ENCODE measurements around the gene DOCK6. TPM values are rescaled to one million over a fixed set of nuclear protein-coding genes. Genes with fewer than 3 reads are reported as not detected.

DOCK6 gene
- total and polyA plus RNA-seq, 2 of the 13 experiments (the other 11 are each of a cell fraction or from before 2014, with no cell fraction given) = 5.4 to 38.1 TPM

- TF ChIP-seq HDAC1 (CRISPR knock-in tag; IDR thresholded peaks at IDR 0.05) = peak; percentile 99
- peak; percentile 84 to 87; a peak in 3 of 4 replicates for TF ChIP-seq HMGXB4 (CRISPR knock-in tag; IDR thresholded peaks at IDR 0.05; ENCODE audit: borderline replicate concordance in 1 of 2, low read depth in 1 of 2)
- peak; percentile 96 for TF ChIP-seq HNRNPL (IDR thresholded peaks at IDR 0.05; ENCODE audit: low read depth, low read length)
- peak; percentile 90; the same call in 1 of the 2 replicates for TF ChIP-seq ZNF503 (CRISPR knock-in tag; IDR thresholded peaks at IDR 0.05)
- peak; percentile 50; the same call in 1 of the 2 replicates for TF ChIP-seq NFE2 (CRISPR knock-in tag; IDR thresholded peaks at IDR 0.05)
- 0 out of 2 replicates have a peak, but pooled peaks have one; percentile 54 for TF ChIP-seq ZNF678 (CRISPR knock-in tag; IDR thresholded peaks at IDR 0.05)
- peak; percentile 96 for TF ChIP-seq MLXIP (CRISPR knock-in tag; IDR thresholded peaks at IDR 0.05; ENCODE audit: borderline replicate concordance)
- peak; percentile 97 for TF ChIP-seq MEIS2 (CRISPR knock-in tag; IDR thresholded peaks at IDR 0.05)
- peak; percentile 94 for TF ChIP-seq HOXA3 (CRISPR knock-in tag; IDR thresholded peaks at IDR 0.05)
- peak; percentile 96 for TF ChIP-seq RCOR2 (CRISPR knock-in tag; IDR thresholded peaks at IDR 0.05)
- TF ChIP-seq ELF3 (CRISPR knock-in tag; IDR thresholded peaks at IDR 0.05) = peak; percentile 92
- TF ChIP-seq ZNF10 (CRISPR knock-in tag; IDR thresholded peaks at IDR 0.05; ENCODE audit: borderline replicate concordance, low read depth) = no peak
- TF ChIP-seq YEATS4 (CRISPR knock-in tag; IDR thresholded peaks at IDR 0.05; ENCODE audit: borderline replicate concordance) = peak; percentile 93
- TF ChIP-seq BRF2 (CRISPR knock-in tag; IDR thresholded peaks at IDR 0.05) = peak; percentile 82; the same call in 1 of the 2 replicates
- TF ChIP-seq ZNF3 (CRISPR knock-in tag; IDR thresholded peaks at IDR 0.05) = no peak
- TF ChIP-seq TSC22D2 (CRISPR knock-in tag; IDR thresholded peaks at IDR 0.05; ENCODE audit: borderline replicate concordance) = peak; percentile 89; the same call in 1 of the 2 replicates
- TF ChIP-seq KDM4B (CRISPR knock-in tag; IDR thresholded peaks at IDR 0.05) = peak; percentile 89; the same call in 1 of the 2 replicates
- TF ChIP-seq MYPOP (CRISPR knock-in tag; IDR thresholded peaks at IDR 0.05) = peak; percentile 89
- TF ChIP-seq ZBTB43 (CRISPR knock-in tag; conservative IDR thresholded peaks at IDR 0.05) = peak; percentile 95
- TF ChIP-seq KLF15 (CRISPR knock-in tag; IDR thresholded peaks at IDR 0.05; ENCODE audit: borderline replicate concordance) = no peak
Measured at GRCh38 chr19:11265785-11266236, 3.5 kb upstream of the DOCK6 start (continued).

All from HepG2 (cell line).